Jurkat, Clone E6-1 (cell line): Measurements from ENCODE around the gene KRTAP10-11.
"Not testable (repeated sequence)": the region's sequence is repeated elsewhere in the genome, so short reads cannot be mapped to it uniquely, and the experiment has no call there.

ENCODE experiments used
- DNase-seq: peaks from one replicate; pipeline ENCODE4 v3.0.0-alpha.2; 2011; ENCODE audit warnings: low read depth, low spot score
- H3K4me3 ChIP-seq: 2 replicates; pipeline ENCODE4 v1.5.1; 2011; ENCODE audit warnings: mild to moderate bottlenecking, low read length, control low read depth, moderate library complexity

KRTAP10-11 gene

DNA sequence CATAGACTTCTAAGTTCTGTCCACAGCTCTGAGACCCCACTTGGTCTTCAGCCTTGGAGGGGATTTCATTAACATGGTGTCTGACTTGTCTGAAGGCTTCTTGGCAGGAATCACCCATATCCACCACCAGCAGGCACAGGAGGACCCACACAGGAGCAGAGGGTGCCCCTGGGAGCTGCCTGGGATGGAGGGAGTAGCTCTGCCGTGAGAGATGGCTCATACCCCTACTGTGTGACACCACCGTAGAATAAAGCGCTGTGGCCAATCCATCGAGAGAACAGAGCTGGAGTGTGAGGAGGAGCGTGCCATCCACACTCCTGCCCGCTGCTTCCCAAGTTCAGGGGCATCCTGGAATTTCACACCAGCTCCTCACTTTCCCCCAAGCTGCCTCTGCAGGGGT lies 38.8 kb downstream of the KRTAP10-11 start:
- not testable (repeated sequence) for DNase-seq

GRCh38 chr21:44686000-44686781 lies 40.0 kb downstream of the KRTAP10-11 start:
- DNase-seq = no peak
- no peak overlapping the region for H3K4me3 ChIP-seq

More for the DNA sequence above, 38.8 kb downstream of the KRTAP10-11 start:
- H3K4me3 ChIP-seq = not testable (repeated sequence)

DNA sequence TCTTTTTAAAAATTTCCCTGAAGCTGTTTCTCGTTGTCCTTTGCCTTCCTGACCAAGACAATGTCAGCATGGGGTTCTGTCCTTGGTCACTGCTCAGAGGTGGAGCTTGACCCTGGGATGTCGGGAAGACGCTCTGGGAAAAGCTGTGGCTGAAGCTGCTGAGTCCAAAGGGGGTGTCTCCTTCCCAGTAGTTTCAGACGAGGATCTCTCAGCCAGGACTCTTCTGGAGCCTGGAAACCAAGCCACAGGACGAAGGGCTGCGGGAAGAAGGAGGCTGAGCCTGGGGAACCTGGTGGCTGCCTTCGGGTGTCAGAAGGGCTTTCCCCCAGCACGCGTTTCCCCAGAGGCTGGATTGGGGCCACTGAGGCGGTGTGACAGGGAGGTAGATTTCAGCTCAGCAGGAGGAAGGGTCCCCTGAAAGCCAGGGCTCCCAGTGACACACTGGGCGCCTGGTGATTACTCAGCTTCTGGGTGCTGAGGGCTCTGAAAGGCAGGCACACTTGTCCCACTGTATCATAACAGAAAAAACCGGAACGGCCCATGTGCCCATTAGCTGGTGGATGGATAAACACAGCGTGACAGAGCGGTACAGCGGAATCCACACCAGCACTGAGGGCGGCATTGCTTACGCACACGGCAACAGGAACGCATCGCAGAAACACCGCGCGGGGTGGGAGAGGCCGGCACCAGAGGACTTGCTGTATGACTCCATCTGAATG lies 40.8 kb downstream of the KRTAP10-11 start:
- H3K4me3 ChIP-seq = no peak overlapping the region
- no peak for DNase-seq

DNA sequence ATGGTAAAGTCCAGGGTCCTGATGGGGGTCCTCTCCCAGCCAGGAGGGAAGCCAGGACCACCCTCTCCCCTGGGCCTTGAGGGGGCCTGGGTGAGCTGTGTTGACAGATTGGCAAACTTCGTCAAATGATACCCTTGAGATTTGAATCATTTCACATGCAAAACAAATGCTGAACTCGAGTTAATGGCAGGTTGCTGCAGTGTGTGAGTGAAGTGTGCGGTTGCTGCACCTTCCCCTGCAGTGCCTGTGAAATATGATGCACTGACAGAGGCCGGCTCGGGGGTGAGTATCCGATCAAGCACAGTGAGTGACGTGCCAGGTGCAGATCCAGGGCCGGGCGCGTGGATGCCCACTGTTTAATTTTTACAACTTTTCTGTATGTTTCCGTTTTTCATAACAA lies 41.5 kb downstream of the KRTAP10-11 start:
- DNase-seq = no peak
- H3K4me3 ChIP-seq = no peak overlapping the region

- H3K4me3 ChIP-seq, DNase-seq: not testable (repeated sequence)
These were observed 43.5 kb downstream of the KRTAP10-11 start for GRCh38 chr21:44689740-44690139.

DNA sequence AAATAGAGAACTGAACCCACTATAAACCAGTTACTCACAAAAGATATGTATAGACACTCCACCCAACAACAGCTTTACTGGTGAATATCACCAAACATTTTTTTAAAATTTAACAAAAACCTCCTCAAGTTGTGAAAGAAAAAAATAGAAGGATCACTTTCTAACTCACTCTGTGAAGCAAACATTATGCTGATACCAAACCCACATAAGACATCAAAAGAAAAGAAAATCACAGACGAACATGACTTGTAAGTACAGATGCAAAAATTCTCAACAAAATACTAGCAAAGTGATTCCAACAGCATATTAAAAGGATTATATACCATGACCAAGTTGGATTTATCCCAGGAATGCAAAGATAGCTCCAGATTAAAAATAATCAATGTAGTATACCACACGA lies 45.5 kb downstream of the KRTAP10-11 start:
- DNase-seq = no peak
- H3K4me3 ChIP-seq = no peak overlapping the region

GRCh38 chr21:44692798-44693512 lies 46.7 kb downstream of the KRTAP10-11 start:
- DNase-seq = no peak
- no peak overlapping the region for H3K4me3 ChIP-seq

- no peak overlapping the region for H3K4me3 ChIP-seq
- no peak for DNase-seq
These were observed 48.6 kb downstream of the KRTAP10-11 start for GRCh38 chr21:44694776-44695175.

GRCh38 chr21:44695184-44695583 lies 49.0 kb downstream of the KRTAP10-11 start:
- DNase-seq = no peak
- H3K4me3 ChIP-seq = no peak overlapping the region

DNA sequence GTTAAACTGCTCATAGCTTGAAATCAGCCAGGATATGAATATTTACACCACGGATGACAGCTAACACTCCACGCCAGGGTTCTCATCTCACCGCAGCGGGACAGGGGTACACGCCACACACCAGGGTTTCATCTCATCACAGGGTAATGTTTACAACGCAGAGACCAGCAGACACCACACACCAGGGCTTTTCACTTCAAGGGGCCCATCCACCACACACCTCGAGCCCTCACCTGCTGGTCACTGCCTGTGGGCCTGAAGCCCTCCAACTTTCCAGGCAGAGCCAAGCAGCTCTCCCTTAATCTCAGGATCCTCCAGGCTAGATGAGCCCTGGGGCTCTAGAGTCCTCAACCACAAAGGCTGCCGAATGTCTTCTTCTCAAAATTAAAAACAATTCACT lies 49.4 kb downstream of the KRTAP10-11 start:
- no peak for DNase-seq
- no peak overlapping the region for H3K4me3 ChIP-seq

DNA sequence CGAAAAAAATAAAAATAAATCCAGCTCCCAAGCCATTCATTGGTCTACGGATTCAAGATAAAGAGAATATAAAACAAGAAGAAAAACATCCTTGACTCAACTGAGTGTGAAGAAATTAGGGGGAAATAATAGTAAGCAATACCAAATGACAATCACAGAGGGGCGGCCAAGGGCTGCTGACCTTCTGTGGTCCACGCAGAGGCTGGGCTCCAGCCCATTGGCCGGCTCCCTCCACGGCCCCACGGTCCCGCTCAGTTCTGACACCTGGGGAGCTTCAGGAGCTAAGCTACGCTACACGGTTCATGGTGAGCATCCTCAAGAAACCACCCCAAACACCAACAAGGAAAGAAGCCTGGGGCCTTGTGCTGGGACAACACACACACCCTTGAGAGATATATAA lies 50.4 kb downstream of the KRTAP10-11 start:
- no peak overlapping the region for H3K4me3 ChIP-seq
- DNase-seq = no peak
